Muscle layer of colon (tissue), 2 donors: ENCODE measurements around the gene SH3RF3.
"Not testable (repeated sequence)": the region's sequence is repeated elsewhere in the genome, so short reads cannot be mapped to it uniquely, and the experiment has no call there.

Source experiments
- H3K27ac ChIP-seq: one replicate; pipeline ENCODE4 v1.7.0; 2013; ENCODE audit warnings: low read depth, mild to moderate bottlenecking, low read length, moderate library complexity
- H3K27me3 ChIP-seq, 2 donors: one replicate each; pipeline ENCODE4 v1.7.0; 2013; ENCODE audit warnings: low read length in 2 of 2, mild to moderate bottlenecking in 2 of 2; ENCODE audit not compliant: insufficient read depth in 2 of 2, control insufficient read depth in 1 of 2
- H3K36me3 ChIP-seq: one replicate; pipeline ENCODE4 v1.7.0; 2013; ENCODE audit warnings: mild to moderate bottlenecking, low read length; ENCODE audit not compliant: insufficient read depth
- H3K4me1 ChIP-seq: one replicate; pipeline ENCODE4 v1.7.0; 2013; ENCODE audit warnings: mild to moderate bottlenecking, low read length; ENCODE audit not compliant: insufficient read depth
- H3K4me3 ChIP-seq, 2 donors: one replicate each; pipeline ENCODE4 v1.7.0; 2013; ENCODE audit warnings: low read length in 2 of 2, low read depth in 1 of 2, mild to moderate bottlenecking in 1 of 2, moderate library complexity in 1 of 2
- H3K9ac ChIP-seq: one replicate; pipeline ENCODE4 v1.7.0; 2013; ENCODE audit warnings: low read length
- H3K9me3 ChIP-seq: one replicate; pipeline ENCODE4 v1.7.0; 2013; ENCODE audit warnings: mild to moderate bottlenecking, low read length
- donor health status: abdominal sarcoma.
- donor health status: Adenocarcinoma of cecum.

Gene SH3RF3

GRCh38 chr2:109220860-109221259, 91.9 kb downstream of the SH3RF3 start:
- Histone ChIP-seq H3K9me3 (no peaks in the 10 kb centered on the region), H3K9ac (no peak overlapping the region), H3K4me3 (no peak overlapping the region), H3K27me3 (no peaks in the 10 kb centered on the region), H3K27ac (no peak overlapping the region), H3K4me1 (peaks cover 5% of the 10 kb centered on the region), H3K36me3 (no peaks in the 10 kb centered on the region)

DNA sequence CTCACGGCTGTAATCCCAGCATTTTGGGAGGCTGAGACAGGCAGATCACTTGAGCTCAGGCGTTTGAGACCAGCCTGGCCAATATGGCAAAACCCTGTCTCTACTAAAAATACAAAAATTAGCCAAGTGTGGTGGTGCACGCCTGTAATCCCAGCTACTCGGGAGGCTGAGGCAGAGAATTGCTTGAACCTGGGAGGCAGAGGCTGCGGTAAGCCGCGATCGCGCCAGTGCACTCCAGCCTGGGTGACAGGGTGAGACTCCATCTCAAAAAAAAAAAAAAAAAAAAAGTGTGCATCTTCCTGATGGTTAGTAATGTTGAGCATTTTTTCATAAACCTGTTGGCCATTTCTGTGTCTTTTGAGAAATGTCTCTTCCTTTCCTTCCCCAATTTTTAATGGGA, 92.3 kb downstream of the SH3RF3 start:
- not testable (repeated sequence) for H3K36me3 ChIP-seq, H3K27ac ChIP-seq, H3K27me3 ChIP-seq, H3K9me3 ChIP-seq, H3K9ac ChIP-seq, H3K4me1 ChIP-seq, H3K4me3 ChIP-seq

DNA sequence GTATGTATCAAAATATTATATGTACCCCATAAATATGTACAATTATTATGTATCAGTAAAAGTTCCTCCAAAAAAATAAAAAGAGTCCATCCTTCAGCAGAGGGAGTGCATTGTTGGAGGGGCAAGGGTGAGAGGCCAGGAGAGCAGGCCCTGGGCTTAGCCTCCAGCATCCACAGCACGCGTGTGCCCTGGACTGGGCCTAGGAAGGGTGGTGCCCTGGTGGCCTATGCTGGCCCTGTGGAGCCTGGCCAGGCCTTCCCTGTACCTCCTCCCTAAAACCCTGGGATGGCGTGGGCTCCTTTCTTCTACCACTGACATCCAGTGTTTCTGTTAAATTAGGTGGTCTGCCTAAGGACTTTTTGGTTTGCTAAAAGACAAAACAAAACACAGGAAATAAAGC, 93.4 kb downstream of the SH3RF3 start:
- no peaks in the 10 kb centered on the region for H3K27me3 ChIP-seq
- H3K9ac ChIP-seq = no peak overlapping the region
- H3K4me1 ChIP-seq = peaks cover 1% of the 10 kb centered on the region
- H3K9me3 ChIP-seq = no peaks in the 10 kb centered on the region
- no peak overlapping the region for H3K4me3 ChIP-seq
- H3K27ac ChIP-seq = no peak overlapping the region
- H3K36me3 ChIP-seq = no peaks in the 10 kb centered on the region

- H3K27me3 ChIP-seq = no peaks in the 10 kb centered on the region
- H3K9me3 ChIP-seq = no peaks in the 10 kb centered on the region
- no peaks in the 10 kb centered on the region for H3K4me1 ChIP-seq
- H3K9ac ChIP-seq = no peak overlapping the region
- no peak overlapping the region for H3K27ac ChIP-seq
- no peaks in the 10 kb centered on the region for H3K36me3 ChIP-seq
- no peak overlapping the region for H3K4me3 ChIP-seq
These were observed 93.9 kb downstream of the SH3RF3 start for GRCh38 chr2:109222825-109223471.

DNA sequence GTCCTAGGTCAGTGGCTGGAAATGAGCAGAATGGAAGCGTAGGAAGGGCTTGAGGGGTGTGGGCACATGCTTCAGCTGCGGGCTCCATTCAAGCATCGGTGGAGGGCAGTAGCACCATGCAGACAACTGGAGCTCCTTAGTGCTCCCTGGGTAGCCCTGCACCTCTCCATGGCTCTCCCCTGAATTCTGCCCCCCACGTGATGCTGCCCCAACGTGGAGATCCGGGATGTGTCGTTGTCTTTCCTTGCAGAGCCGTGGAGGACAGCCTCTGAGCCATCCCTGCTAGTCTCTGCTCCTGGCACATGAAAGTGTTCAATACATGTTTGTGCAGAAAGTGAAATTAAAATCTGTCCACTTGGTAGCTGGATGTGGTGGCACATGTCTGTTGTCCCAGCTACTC, 94.5 kb downstream of the SH3RF3 start:
- no peaks in the 10 kb centered on the region for H3K27me3 ChIP-seq
- H3K9ac ChIP-seq = no peak overlapping the region
- no peaks in the 10 kb centered on the region for H3K4me1 ChIP-seq
- no peak overlapping the region for H3K4me3 ChIP-seq
- H3K36me3 ChIP-seq = no peaks in the 10 kb centered on the region
- H3K9me3 ChIP-seq = no peaks in the 10 kb centered on the region
- H3K27ac ChIP-seq = no peak overlapping the region

DNA sequence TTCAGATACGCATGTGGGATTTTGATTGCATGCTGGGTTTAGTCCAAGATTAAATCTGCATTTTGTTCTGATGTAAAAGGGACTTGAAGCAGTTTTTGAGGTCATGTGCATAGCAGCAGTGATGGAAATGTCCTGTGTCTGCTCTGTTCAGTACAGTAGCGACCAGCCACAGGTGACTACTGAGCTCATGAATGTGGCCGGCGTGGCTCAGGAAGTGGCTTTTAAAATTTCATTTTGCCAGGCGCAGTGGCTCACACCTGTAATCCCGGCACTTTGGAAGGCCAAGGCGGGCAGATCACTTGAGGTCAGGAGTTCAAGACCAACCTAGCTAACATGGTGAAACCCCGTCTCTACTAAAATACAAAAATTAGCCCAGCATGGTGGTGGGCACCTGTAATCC, 95.3 kb downstream of the SH3RF3 start:
- not testable (repeated sequence) for H3K9me3 ChIP-seq, H3K9ac ChIP-seq, H3K27ac ChIP-seq, H3K27me3 ChIP-seq, H3K4me1 ChIP-seq, H3K4me3 ChIP-seq, H3K36me3 ChIP-seq

- H3K4me1 ChIP-seq = no peaks in the 10 kb centered on the region
- H3K27ac ChIP-seq = no peak overlapping the region
- H3K4me3 ChIP-seq = no peak overlapping the region
These were observed 96.3 kb downstream of the SH3RF3 start for GRCh38 chr2:109225170-109225782.

DNA sequence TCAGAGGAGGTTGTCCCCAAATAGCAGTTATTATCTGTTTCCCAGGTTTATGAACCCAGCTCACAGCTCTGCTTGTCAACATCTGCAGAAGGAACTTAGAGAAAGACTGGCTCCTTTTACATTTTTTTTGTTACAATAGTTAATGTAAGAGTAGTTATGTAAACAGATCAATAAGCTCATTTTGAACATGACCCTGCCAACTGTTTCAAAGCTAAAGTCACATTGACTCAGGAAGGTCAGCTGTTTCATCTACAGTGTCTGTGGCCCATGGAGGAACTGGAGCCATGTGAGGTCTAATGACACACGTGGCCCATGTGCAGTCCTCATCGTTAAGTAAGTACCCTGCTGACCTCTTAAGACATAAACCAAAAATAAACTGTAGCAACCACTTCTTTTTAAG, 97.1 kb downstream of the SH3RF3 start:
- Histone ChIP-seq H3K27ac (no peak overlapping the region), H3K4me1 (no peaks in the 10 kb centered on the region), H3K27me3 (no peaks in the 10 kb centered on the region), H3K9ac (no peak overlapping the region), H3K9me3 (no peaks in the 10 kb centered on the region), H3K36me3 (no peaks in the 10 kb centered on the region), H3K4me3 (no peak overlapping the region)

More at GRCh38 chr2:109225170-109225782, 96.3 kb downstream of the SH3RF3 start:
- H3K9ac ChIP-seq = no peak overlapping the region
- no peaks in the 10 kb centered on the region for H3K36me3 ChIP-seq
- H3K27me3 ChIP-seq = no peaks in the 10 kb centered on the region
- no peaks in the 10 kb centered on the region for H3K9me3 ChIP-seq

DNA sequence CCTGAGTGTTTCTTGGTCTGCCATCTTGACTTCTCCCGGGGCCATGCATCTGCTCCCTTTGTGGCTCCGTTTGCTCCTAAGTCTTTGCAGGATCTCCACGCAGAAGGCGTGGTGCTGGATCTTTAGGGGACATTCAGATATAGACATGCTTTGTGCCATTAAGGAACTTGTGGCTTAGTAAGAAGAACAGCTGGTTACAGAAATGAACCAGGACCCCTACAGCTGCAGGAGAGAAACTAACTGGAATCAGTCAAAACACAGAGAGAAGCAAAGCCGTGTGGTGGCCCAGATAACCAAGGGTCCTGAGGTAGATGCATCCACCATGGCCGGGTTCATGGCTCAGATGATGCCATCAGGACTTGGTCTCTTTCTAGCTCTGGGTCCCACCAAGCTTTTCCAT, 97.6 kb downstream of the SH3RF3 start:
- Histone ChIP-seq H3K27me3 (no peaks in the 10 kb centered on the region), H3K9me3 (no peaks in the 10 kb centered on the region), H3K4me1 (no peaks in the 10 kb centered on the region), H3K27ac (no peak overlapping the region), H3K36me3 (no peaks in the 10 kb centered on the region), H3K4me3 (no peak overlapping the region), H3K9ac (no peak overlapping the region)

DNA sequence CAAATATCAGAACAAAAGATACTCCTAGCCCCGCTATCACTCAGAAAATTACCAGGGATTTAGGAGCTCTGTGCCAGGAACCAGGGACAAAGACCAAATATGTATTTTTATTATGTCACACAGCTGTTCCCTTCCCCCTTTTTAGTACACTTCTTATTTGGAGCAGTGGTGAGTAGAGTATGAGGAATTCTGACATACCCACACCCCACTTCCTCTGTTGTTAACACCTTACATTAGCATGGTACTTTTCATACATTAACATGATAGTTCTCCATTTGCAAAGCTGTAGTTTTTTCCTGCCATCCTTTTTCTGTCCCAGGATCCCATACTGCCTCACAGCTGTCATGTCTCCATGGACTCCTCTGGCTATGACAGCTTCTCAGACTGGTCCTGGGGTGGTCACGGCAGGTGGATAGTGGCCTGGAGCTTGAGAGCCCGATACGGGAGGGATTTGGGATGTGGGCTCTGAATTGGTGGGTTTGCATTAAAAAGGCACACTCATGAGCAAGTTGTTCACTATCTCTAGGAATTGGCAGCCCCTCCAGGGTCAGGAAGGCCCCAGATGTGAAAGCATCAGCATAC, 100.2 kb downstream of the SH3RF3 start:
- no peak overlapping the region for H3K9ac ChIP-seq
- H3K9me3 ChIP-seq = no peaks in the 10 kb centered on the region
- H3K4me1 ChIP-seq = no peaks in the 10 kb centered on the region
- no peak overlapping the region for H3K4me3 ChIP-seq
- no peaks in the 10 kb centered on the region for H3K27me3 ChIP-seq
- H3K27ac ChIP-seq = no peak overlapping the region
- H3K36me3 ChIP-seq = no peaks in the 10 kb centered on the region

GRCh38 chr2:109230941-109231420, 102.0 kb downstream of the SH3RF3 start:
- H3K4me1 ChIP-seq = no peaks in the 10 kb centered on the region
- H3K36me3 ChIP-seq = no peaks in the 10 kb centered on the region
- H3K27ac ChIP-seq = no peak overlapping the region
- H3K27me3 ChIP-seq = no peaks in the 10 kb centered on the region
- H3K4me3 ChIP-seq = no peak overlapping the region
- H3K9me3 ChIP-seq = no peaks in the 10 kb centered on the region
- H3K9ac ChIP-seq = no peak overlapping the region

- Histone ChIP-seq H3K4me3 (no peak overlapping the region), H3K36me3 (no peaks in the 10 kb centered on the region), H3K27ac (no peak overlapping the region), H3K27me3 (no peaks in the 10 kb centered on the region), H3K9me3 (no peaks in the 10 kb centered on the region), H3K9ac (no peak overlapping the region), H3K4me1 (no peaks in the 10 kb centered on the region)
These were observed 102.4 kb downstream of the SH3RF3 start for GRCh38 chr2:109231428-109231827.
